K562 (cell line): Measurements from ENCODE around the gene PLEKHA5. TPM values are rescaled to one million over a fixed set of nuclear protein-coding genes. Genes with fewer than 3 reads are reported as not detected.

ENCODE experiments used
- ATAC-seq: fragments of 200-7000 bp; cut with Tn5 transposase; 3 replicates; pipeline ENCODE4 v1.9.1; 2020; ENCODE audit warnings: moderate library complexity
- BruUV-seq: library from RNA; stranded (reverse); fragments of 400-500 nt; replicated peaks from 2 replicates; lab custom pipeline; 2021; lab: Mats Ljungman, UMichigan
- CTCF ChIA-PET: fragments of 300-600 bp; formaldehyde crosslinking; extraction: SDS; loops from one replicate; lab custom pipeline; 2021; ENCODE audit warnings: low intra/inter-chr PET ratio; lab: Yijun Ruan, JAX
- POLR2A ChIA-PET: fragments of 300-600, 350-650 bp; sonication (Branson Sonifier 250); formaldehyde crosslinking; extraction: SDS; loops from one replicate; lab custom pipeline; 2021; ENCODE audit warnings: antibody characterized with exemption, inconsistent platforms; lab: Yijun Ruan, JAX
- DNase-seq, 4 experiments: peaks; one replicate each; pipeline versions ENCODE4 v3.0.0 to v3.0.0-alpha.2; 2011 to 2018; ENCODE audit warnings: low spot score in 3 of 4, mixed read lengths in 3 of 4; ENCODE audit errors: extremely low read depth in 1 of 4
- FAIRE-seq: peaks from 2 replicates; lab custom pipeline; 2011; peaks lifted over from hg19 to GRCh38; lab: Jason Lieb, UNC
- H2AFZ ChIP-seq: 2 replicates; pipeline ENCODE4 v1.6.0; 2011; ENCODE audit warnings: low read depth, low read length, control low read depth, inconsistent platforms
- H3K27ac ChIP-seq: fragments of 200-600 bp; 3 replicates; pipeline ENCODE4 v1.8.0; 2011; ENCODE audit warnings: low read depth, mild to moderate bottlenecking, control low read depth, inconsistent platforms, low read length, moderate library complexity, mixed read lengths; ENCODE audit errors: extremely low read depth
- H3K27me3 ChIP-seq, 2 experiments: fragments of 300-600 bp in 1 of 2; 2 replicates in 1 of 2; 3 replicates in 1 of 2; pipeline versions ENCODE4 v1.6.0 to v1.8.0; 2011; ENCODE audit warnings: inconsistent platforms in 2 of 2, low read length in 2 of 2, mild to moderate bottlenecking in 1 of 2, mixed read lengths in 1 of 2, moderate library complexity in 1 of 2; ENCODE audit not compliant: control insufficient read depth in 2 of 2, insufficient read depth in 2 of 2
- H3K36me3 ChIP-seq: fragments of 300-600 bp; 3 replicates; pipeline ENCODE4 v1.8.0; 2011; ENCODE audit warnings: mild to moderate bottlenecking, low read length, inconsistent platforms; ENCODE audit not compliant: control insufficient read depth, insufficient read depth
- H3K4me1 ChIP-seq, 2 experiments: fragments of 200-600 bp in 1 of 2; replicated peaks in 1 of 2; 2 replicates in 1 of 2; 3 replicates in 1 of 2; pipeline versions ENCODE4 v1.5.1 to v1.8.0; 2011; ENCODE audit warnings: inconsistent platforms in 2 of 2, low read length in 2 of 2, mild to moderate bottlenecking in 1 of 2, mixed read lengths in 1 of 2, moderate library complexity in 1 of 2; ENCODE audit not compliant: control insufficient read depth in 2 of 2, insufficient read depth in 2 of 2
- H3K4me2 ChIP-seq: 2 replicates; pipeline ENCODE4 v1.6.1; 2011; ENCODE audit warnings: low read length, control low read depth, inconsistent platforms, mixed read lengths; ENCODE audit not compliant: insufficient read depth
- H3K4me3 ChIP-seq: fragments of 200-600 bp; sonication (generic), shearing (Covaris generic); 2 replicates; pipeline ENCODE4 v1.5.1; 2016; ENCODE audit warnings: control low read depth, inconsistent platforms
- H3K79me2 ChIP-seq: fragments of 200-600 bp; 3 replicates; pipeline ENCODE4 v1.8.0; 2011; ENCODE audit warnings: low read length, inconsistent platforms; ENCODE audit not compliant: control insufficient read depth, insufficient read depth
- H3K9ac ChIP-seq, 2 experiments: 2 replicates each; pipeline versions ENCODE4 v1.6.0 to v1.6.1; 2011; ENCODE audit warnings: low read depth in 2 of 2, low read length in 2 of 2, control low read depth in 1 of 2, inconsistent platforms in 1 of 2, mild to moderate bottlenecking in 1 of 2, mixed read lengths in 1 of 2; ENCODE audit not compliant: insufficient read depth in 1 of 2
- H3K9me1 ChIP-seq: one replicate; pipeline ENCODE4 v1.6.0; 2011; ENCODE audit warnings: inconsistent platforms, mild to moderate bottlenecking, low read length, moderate library complexity; ENCODE audit not compliant: control insufficient read depth, insufficient read depth
- H3K9me3 ChIP-seq: replicated peaks from 2 replicates; pipeline ENCODE4 v1.5.1; 2011; ENCODE audit warnings: low read depth, low read length, inconsistent platforms; ENCODE audit not compliant: control insufficient read depth, insufficient read depth
- H4K20me1 ChIP-seq: replicated peaks from 2 replicates; pipeline ENCODE4 v1.6.1; 2011; ENCODE audit warnings: low read length, inconsistent platforms, mixed read lengths; ENCODE audit not compliant: control insufficient read depth, insufficient read depth
- CREB1 ChIP-seq, 2 experiments: sonication (generic) in 1 of 2; formaldehyde crosslinking in 1 of 2; IDR thresholded peaks; 2 replicates each; pipeline versions ENCODE4 v1.6.1 to v1.8.0; 2012 to 2022; ENCODE audit warnings: inconsistent platforms in 1 of 2, mild to moderate bottlenecking in 1 of 2, missing genetic modification reagents in 1 of 2, moderate library complexity in 1 of 2
- HBP1 ChIP-seq: fragments of 450-650 bp; formaldehyde crosslinking; IDR thresholded peaks from 2 replicates; pipeline ENCODE4 v1.4.0; 2022; ENCODE audit warnings: missing genetic modification characterization
- HSF4 ChIP-seq: fragments of 250-450 bp; sonication (Bioruptor Pico); IDR thresholded peaks from 2 replicates; pipeline ENCODE4 v2.1.2; 2022; ENCODE audit warnings: mild to moderate bottlenecking, moderate library complexity, borderline replicate concordance
- MCM5 ChIP-seq: fragments of 450-650 bp; IDR thresholded peaks from 2 replicates; pipeline ENCODE4 v1.6.1; 2016; ENCODE audit warnings: low read depth
- PCBP1 ChIP-seq: fragments of 200-400 bp; formaldehyde crosslinking; IDR thresholded peaks from 2 replicates; pipeline ENCODE4 v1.6.1; 2018; ENCODE audit warnings: mild to moderate bottlenecking, low read depth, low read length; ENCODE audit not compliant: poor library complexity, severe bottlenecking
- ZNF197 ChIP-seq: fragments of 200-800 bp; sonication (Bioruptor generic); IDR thresholded peaks from 2 replicates; pipeline ENCODE4 v1.6.1; 2016; ENCODE audit warnings: low read depth, missing genetic modification characterization, missing compliant biosample characterization
- WGBS: fragments of 100-300 bp; shearing (Covaris generic); methylation state at CpG from one replicate; pipeline ENCODE4 v1.1.6; 2016; ENCODE audit warnings: low coverage, mixed read lengths; ENCODE audit not compliant: insufficient coverage; ENCODE audit errors: missing lambda C conversion rate; 5-methylcytosine and 5-hydroxymethylcytosine counted together
- in situ Hi-C: fragments of 300-500 bp; cut with MboI; formaldehyde crosslinking; loops from 4 replicates; pipeline ENCODE4 v1.15.0; 2018; ENCODE audit warnings: inconsistent platforms, mixed read lengths
- intact Hi-C: fragments of 100-400 bp; cut with micrococcal nuclease; formaldehyde crosslinking; loops from 2 replicates; pipeline ENCODE4 v1.14.2; 2022
- polyA plus RNA-seq, 8 experiments: library from polyadenylated mRNA; depleted of rRNA in 4 of 8; stranded (reverse) in 5 of 8; unstranded in 3 of 8; fragments of >200 nt; fragmentation: Nextera tagmentation in 2 of 8; fragmentation: Illumina TruSeq in 1 of 8; extraction: Ambion mirVana in 2 of 8; extraction: Trizol in 1 of 8; gene quantifications; 2 replicates each; pipeline versions ENCODE4 v1.2.1 to v1.2.3, GENCODE V29; 2011 to 2014; ENCODE audit warnings: inconsistent platforms in 1 of 8, missing spikeins in 1 of 8
- total RNA-seq, 7 experiments: library from RNA; depleted of rRNA in 6 of 7; stranded (reverse); fragments of >200 nt in 6 of 7; fragmentation: Illumina TruSeq in 2 of 7; extraction: Trizol in 2 of 7; gene quantifications; 2 replicates each; pipeline versions ENCODE4 v1.2.1 to v1.2.3, GENCODE V29; 2011 to 2021; ENCODE audit warnings: low replicate concordance in 1 of 7

PLEKHA5 gene
- total and polyA plus RNA-seq, 9 of the 15 experiments (the other 6 are each of a cell fraction or from before 2014, with no cell fraction given): 7.2 to 26.2 (median 17.4) TPM

DNA sequence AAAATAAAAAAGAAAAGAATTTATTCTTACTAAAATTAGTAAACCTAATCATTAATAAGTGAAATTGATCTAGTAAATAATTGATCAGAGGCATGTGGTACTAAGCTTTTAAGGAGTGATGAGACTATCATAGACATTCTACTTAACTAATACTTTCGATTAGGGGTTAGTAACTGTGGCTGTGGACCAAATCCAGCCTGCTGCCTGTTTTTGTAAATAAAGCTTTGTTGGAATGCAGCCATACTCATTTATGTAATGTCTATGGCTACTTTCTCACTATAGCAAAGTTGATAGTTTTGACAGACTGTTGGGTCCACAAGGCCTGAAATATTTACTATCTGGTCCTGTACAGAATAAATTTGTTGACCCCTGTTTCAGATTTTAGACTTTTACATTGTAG lies 63.2 kb downstream of the PLEKHA5 start (continued):
- TF ChIP-seq PCBP1 (no peak), MCM5 (no peak), ZNF197 (CRISPR knock-in tag) (no peak), CREB1 (IDR thresholded peaks at IDR 0.05) (no peak), CREB1 (CRISPR knock-in tag; IDR thresholded peaks at IDR 0.05) (no peak)

GRCh38 chr12:19194963-19195362 lies 65.4 kb downstream of the PLEKHA5 start:
- no peak for DNase-seq
- whole genome bisulfite sequencing: 88% methylated on average over 4 of the region's 4 CpGs
- in situ Hi-C loops: no loop called here
- no peak for TF ChIP-seq HBP1 (CRISPR knock-in tag)
- TF ChIP-seq HSF4 (CRISPR knock-in tag): no peak
- ATAC-seq: no peak
- ChIA-PET CTCF (no interaction called here), POLR2A (no interaction called here)
- H3K4me2 ChIP-seq: no peak overlapping the region
- H3K9me1 ChIP-seq: no peaks in the 10 kb centered on the region
- H3K4me1 ChIP-seq: 0 out of 5 replicates have a peak, but pooled peaks cover 0 to 3% of the 10 kb centered on the region in 2 experiments
- intact Hi-C loops: no loop called here
- H3K27me3 ChIP-seq: no peaks in the 10 kb centered on the region
- no peaks in the 10 kb centered on the region for H3K36me3 ChIP-seq
- no peak overlapping the region for H3K9ac ChIP-seq
- BruUV-seq: no TSS peak
- H2AFZ ChIP-seq: no peak overlapping the region
- H3K4me3 ChIP-seq: no peak overlapping the region
- H3K9me3 ChIP-seq: no peaks in the 10 kb centered on the region
- no peak for FAIRE-seq
- H3K79me2 ChIP-seq: peaks cover 18% of the 10 kb centered on the region; the same call in 2 of the 3 replicates
- no peak overlapping the region for H3K27ac ChIP-seq
- H4K20me1 ChIP-seq: no peaks in the 10 kb centered on the region
